GM18951 (cell line): Measurements from ENCODE around the gene SCGB1D4.
"Not testable (repeated sequence)": the region's sequence is repeated elsewhere in the genome, so short reads cannot be mapped to it uniquely, and the experiment has no call there.

Source experiments
- POLR2A ChIP-seq: IDR thresholded peaks from 4 replicates; pipeline ENCODE4 v1.6.1; 2011; ENCODE audit warnings: mild to moderate bottlenecking; ENCODE audit not compliant: insufficient read length, insufficient read depth; ENCODE audit errors: extremely low read depth
- in situ Hi-C: fragments of 300-500 bp; cut with MboI; formaldehyde crosslinking; loops from one replicate; pipeline ENCODE4 v1.12.0; 2022; ENCODE audit warnings: low sequenced_read_pairs, mixed read lengths, inconsistent platforms; ENCODE audit not compliant: unreplicated experiment

Gene SCGB1D4

DNA sequence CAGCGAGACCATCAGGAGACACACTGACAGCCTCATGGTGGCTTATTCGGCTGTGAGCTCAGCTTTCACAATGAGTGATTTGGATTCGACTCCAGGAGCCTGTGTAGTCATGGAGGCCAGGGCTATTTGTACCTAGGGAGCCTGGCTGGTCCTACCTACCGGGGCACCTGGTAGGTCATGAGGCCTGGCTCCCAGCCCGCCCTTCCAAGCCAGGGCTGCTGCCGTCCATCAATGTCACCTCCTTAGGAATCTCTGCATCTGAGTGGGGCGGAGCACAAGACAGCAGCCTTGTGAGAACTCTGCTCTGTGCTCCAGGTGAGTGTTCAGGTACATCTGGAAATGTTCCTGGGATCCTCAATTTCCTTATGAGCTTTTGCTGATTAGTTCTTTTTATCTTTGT is at the start of gene SCGB1D4:
SCGB1D4 (minus strand) TSS at position 101 of the 400 bp plus-strand sequence; CDS start at position 36, 65 bp downstream.
- in situ Hi-C loops = no loop called here
- no peak for TF ChIP-seq POLR2A

- in situ Hi-C loops = no loop called here
- TF ChIP-seq POLR2A = no peak
Measured at GRCh38 chr11:62345861-62346260, 47.0 kb upstream of the SCGB1D4 start.

DNA sequence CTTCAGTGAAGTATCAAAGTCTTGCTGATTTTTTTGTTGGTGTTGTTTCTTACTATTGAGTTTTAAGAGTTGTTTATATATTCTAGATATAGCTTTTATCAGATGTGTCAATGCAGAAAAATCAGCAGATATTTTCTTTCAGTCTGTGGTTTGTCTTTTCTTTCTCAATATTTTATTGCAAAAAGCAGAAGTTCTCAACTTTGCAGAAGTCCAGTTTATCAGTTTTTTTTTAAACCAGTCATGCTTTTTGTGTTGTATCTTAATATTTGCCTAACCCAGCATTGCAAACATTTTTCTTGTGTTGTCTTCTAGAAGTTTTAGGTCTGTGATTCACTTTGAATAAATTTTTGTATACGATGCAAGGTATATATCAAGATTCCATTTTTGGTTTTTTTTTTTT is 45.3 kb upstream of the SCGB1D4 start:
- in situ Hi-C loops = no loop called here
- no peak for TF ChIP-seq POLR2A

GRCh38 chr11:62343646-62344190 is 44.8 kb upstream of the SCGB1D4 start:
- in situ Hi-C loops = not testable (repeated sequence)

DNA sequence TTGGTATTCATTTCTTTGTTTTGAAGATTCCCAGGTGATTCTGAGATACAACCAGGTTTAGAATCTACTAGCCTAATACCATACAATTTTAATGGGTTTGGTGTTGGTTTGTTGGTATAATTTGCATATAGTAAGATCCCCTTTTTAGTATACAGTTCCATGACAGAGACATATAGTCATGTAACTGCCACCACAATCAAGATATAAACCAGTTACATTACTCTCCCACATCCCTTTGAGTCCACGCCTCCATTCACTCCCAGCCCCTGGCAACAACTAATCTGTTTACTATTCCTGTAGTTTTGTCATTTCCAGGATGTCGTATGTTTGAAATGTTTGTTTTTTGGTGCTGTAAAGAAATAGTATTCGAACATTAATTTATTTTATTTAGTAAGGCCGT is 42.7 kb upstream of the SCGB1D4 start:
- in situ Hi-C loops = no loop called here
- no peak for TF ChIP-seq POLR2A

- in situ Hi-C loops = no loop called here
- TF ChIP-seq POLR2A = no peak
Measured at GRCh38 chr11:62340269-62340901, 41.5 kb upstream of the SCGB1D4 start.

DNA sequence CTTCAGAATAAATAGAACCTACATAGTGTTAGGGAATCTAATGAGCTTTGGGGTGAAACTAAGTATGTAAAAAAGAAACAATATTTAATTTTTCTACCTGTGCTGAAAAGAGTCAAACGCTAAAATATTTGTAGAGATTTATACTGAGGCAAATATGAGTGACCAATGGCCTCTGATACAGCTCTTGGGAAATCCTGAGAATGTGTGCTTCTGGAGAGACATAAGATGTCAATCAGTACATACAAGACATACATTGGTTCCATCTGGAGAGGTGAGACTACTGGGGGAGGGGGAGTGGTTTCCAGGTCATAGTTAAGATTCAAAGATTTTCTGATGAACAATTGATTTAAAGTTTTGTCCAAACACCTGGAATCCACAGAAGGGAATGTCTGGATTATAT is 39.3 kb upstream of the SCGB1D4 start:
- no peak for TF ChIP-seq POLR2A

DNA sequence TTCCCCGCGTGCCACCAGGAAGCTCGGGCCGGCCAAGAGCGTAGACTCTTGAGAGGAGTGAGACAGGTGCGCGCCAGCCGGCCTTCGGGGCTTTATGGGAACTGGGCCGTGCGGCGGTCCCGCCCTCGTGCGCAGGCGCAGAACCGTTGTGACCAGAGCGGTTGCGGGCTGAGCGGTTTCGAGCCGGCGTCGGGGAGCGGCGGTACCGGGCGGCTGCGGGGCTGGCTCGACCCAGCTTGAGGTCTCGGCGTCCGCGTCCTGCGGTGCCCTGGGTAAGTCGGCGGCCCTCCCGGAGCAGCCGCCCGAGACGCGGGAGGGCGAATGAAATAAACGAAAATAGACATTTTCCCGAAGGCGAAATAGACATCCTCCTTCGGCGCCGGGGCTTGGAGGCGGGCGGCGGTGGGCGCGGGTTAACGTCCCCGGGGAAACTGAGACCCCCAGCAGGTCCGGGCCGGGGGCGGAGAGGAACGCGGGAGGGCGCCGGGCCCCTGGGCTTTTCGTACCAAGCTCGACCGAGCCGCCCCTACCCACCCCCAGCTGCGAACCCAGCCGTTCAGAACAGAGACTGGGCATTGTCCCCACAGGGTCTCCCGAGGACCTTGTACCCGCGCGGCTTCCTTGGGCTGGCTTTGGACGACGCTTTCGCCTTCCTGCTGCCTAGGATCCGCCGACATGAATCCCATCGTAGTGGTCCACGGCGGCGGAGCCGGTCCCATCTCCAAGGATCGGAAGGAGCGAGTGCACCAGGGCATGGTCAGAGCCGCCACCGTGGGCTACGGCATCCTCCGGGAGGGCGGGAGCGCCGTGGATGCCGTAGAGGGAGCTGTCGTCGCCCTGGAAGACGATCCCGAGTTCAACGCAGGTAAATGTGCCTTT is 38.7 kb upstream of the SCGB1D4 start, which contains the start of gene ASRGL1:
ASRGL1 (plus strand) TSS at position 146 of the 879 bp plus-strand sequence; CDS start at position 676, 530 bp downstream.
- peak; percentile 61 for TF ChIP-seq POLR2A
- in situ Hi-C loops = no loop called here

More for the DNA sequence above, 39.3 kb upstream of the SCGB1D4 start:
- in situ Hi-C loops = no loop called here

DNA sequence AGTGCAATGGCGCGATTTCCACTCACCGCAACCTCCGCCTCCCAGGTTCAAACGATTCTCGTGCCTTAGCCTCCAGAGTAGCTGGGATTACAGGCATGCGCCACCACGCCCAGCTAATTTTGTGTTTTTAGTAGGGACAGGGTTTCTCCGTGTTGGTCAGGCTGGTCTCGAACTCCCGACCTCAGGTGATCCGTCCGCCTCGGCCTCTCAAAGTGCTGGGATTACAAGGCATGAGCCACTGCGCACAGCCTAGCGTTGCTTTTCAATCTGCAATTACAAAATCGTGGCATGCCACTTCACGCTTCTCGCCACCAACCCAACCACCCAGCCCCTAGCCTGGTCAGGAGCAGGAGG is 38.1 kb upstream of the SCGB1D4 start:
- in situ Hi-C loops = not testable (repeated sequence)

- TF ChIP-seq POLR2A = no peak
- in situ Hi-C loops = no loop called here
Measured at GRCh38 chr11:62333768-62334167, 34.9 kb upstream of the SCGB1D4 start.

DNA sequence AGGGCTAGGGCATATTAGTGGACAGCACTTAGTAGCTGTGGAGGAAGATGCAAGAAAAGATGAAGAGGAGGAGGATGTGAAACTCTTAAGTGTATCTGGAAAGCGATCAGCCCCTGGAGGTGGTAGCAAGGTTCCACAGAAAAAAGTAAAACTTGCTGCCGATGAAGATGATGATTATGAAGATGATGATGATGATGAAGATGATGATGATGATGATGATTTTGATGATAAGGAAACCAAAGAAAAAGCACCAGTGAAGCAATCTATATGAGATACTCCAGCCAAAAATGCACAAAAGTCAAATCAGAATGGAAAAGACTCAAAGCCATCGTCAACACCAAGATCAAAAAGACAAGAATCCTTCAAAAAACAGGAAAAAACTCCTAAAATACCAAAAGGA is 32.4 kb upstream of the SCGB1D4 start:
- in situ Hi-C loops = not testable (repeated sequence)

DNA sequence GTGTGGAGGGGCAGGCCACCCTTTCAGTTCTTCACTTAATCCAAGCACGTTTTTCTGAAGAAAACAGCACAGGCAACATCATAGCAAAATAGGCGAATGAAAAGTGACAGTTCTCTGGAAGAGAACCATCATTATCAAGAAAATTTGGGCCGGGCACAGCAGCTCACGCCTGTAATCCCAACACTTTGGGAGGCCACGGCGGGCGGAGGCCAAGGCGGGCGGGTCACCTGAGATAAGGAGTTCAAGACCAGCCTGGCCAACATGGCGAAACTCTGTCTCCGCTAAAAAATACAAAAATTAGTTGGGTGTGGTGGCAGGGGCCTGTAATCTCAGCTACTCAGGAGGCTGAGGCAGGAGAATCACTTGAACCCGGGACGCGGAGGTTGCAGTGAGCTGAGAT is 28.7 kb upstream of the SCGB1D4 start:
- in situ Hi-C loops = not testable (repeated sequence)

DNA sequence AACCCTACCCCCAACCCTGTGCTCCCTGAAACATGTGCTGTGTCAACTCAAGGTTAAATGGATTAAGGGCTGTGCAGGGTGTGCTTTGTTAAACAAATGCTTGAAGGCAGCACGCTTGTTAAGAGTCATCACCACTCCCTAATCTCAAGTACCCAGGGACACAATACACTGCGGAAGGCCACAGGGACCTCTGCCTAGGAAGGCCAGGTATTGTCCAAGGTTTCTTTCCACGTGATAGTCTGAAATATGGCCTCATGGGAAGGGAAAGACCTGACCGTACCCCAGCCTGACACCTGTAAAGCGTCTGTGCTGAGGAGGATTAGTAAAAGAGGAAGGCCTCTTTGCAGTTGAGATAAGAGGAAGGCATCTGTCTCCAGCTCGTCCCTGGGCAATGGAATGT is 27.8 kb upstream of the SCGB1D4 start:
- in situ Hi-C loops = not testable (repeated sequence)

- in situ Hi-C loops = not testable (repeated sequence)
Measured at GRCh38 chr11:62325781-62326180, 26.9 kb upstream of the SCGB1D4 start.
